ENCODE data around the gene FAM219A. TPM values are rescaled to one million over a fixed set of nuclear protein-coding genes. Genes with fewer than 3 reads are reported as not detected.
A peak's percentile ranks its signal among the peaks of the same experiment; 100 is the strongest.

FAM219A gene
- total and polyA plus RNA-seq, 5 experiments from 2014 or later: 0.59 to 18.5 (median 1.1) TPM

DNA sequence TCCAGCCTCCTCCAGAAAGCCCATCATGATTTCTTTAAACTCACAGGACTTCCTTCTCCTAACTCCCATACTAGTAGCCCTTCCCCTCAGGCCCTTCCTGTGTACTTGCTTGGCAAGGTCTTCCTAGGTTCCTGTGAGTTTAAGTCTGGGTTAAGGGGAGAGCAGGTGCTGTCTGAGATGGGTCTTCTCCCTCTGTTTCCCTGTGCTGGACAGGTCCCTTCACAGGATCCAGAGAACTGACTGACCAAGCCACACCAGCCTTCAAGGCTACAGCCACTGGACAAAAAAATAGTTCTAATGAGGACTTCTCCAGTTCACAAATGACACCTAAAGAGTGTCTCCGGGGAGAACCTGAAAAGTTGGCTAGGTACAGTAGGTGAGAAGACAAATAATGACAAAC, 52.2 kb downstream of the FAM219A start:
- H3K4me1 Mint-ChIP-seq: peaks cover 0 to 2% (median 0%) of the 10 kb centered on the region in 4 donors
- peaks cover 0 to 29% (median 9%) of the 10 kb centered on the region in 3 donors for H3K36me3 Mint-ChIP-seq
- no peaks in the 10 kb centered on the region for H3K27me3 Mint-ChIP-seq
- POLR2A ChIA-PET: no interaction called here
- H3K9me3 Mint-ChIP-seq: no peaks in the 10 kb centered on the region
- ATAC-seq: no peak
- peak overlapping the region in 2 of 10 donors; percentile 47 to 69 for H3K27ac Mint-ChIP-seq
- H3K4me3 Mint-ChIP-seq: no peak overlapping the region
- no peak for DNase-seq

DNA sequence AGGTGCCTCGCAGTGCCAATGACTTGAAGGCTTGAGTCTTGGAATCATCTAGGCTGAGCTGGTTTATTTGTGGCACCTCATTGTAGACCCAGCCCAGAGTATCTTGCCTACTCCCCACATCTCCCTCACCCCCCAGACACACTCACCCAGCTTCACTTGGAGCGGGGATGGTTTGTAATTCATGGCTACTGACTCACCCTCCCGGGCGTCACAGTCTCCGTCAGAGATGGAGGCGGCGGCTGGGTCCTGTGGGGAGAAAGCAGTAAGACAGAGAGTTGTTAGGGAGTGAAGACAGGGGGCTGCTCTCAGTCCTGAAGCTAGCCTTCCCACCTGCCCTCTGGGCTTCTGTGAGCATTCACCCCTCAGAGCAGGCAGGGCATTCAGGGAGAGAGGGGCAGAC, 52.7 kb downstream of the FAM219A start:
- no peaks in the 10 kb centered on the region for H3K9me3 Mint-ChIP-seq
- peaks cover 0 to 32% (median 9%) of the 10 kb centered on the region in 3 donors for H3K36me3 Mint-ChIP-seq
- no peaks in the 10 kb centered on the region for H3K27me3 Mint-ChIP-seq
- no peak overlapping the region for H3K4me3 Mint-ChIP-seq
- POLR2A ChIA-PET: no interaction called here
- no peak overlapping the region for H3K27ac Mint-ChIP-seq
- no peak for DNase-seq
- no peak for ATAC-seq
- peaks cover 0 to 2% (median 0%) of the 10 kb centered on the region in 4 donors for H3K4me1 Mint-ChIP-seq

DNA sequence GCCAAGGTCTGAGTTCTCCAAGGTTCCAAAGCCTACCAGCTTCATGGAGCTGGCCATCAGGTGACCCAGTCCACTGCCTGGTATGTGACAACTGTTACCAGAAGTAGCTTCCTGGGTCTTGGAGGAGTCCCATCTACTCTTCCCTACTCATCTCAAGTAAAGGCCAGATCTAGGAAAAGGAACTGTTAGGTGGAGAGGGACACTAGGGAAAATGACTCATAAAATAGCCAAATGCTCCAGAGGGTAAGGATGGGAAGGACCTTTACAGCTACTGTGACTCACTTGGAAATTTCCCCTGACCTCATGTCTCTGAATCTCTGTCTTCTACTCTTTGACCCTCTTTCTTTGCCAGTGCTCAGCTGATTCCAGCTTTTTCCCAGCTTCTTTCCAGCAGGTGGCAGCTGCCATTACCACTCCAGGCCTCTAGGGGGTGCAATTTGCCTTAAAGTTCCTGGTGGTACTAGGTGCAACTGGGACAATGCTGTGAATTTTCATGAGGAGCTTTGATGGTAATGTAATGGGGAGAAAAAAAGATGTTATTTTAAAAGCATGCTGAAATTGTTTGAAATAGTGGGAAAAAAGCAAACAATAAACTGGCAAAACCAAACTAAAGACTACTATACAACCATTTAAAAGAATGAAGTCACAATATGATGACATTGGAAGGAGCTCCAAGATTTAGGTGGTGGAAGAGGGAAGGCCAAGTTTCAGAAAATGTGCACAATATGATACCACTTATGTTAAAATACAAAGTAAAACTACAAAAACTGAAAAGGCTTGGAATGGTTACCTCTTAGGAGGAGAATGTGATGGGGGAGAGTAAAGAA, 54.6 kb downstream of the FAM219A start:
- Mint-ChIP-seq H3K4me3 (no peak overlapping the region), H3K4me1 (peaks cover 0 to 2% (median 0%) of the 10 kb centered on the region in 4 donors), H3K27me3 (no peaks in the 10 kb centered on the region), H3K27ac (no peak overlapping the region), H3K36me3 (peaks cover 0 to 37% (median 13%) of the 10 kb centered on the region in 3 donors), H3K9me3 (no peaks in the 10 kb centered on the region)
- POLR2A ChIA-PET: no interaction called here
- DNase-seq (peak; percentile 32 to 76 (median 46)), ATAC-seq (no peak)

DNA sequence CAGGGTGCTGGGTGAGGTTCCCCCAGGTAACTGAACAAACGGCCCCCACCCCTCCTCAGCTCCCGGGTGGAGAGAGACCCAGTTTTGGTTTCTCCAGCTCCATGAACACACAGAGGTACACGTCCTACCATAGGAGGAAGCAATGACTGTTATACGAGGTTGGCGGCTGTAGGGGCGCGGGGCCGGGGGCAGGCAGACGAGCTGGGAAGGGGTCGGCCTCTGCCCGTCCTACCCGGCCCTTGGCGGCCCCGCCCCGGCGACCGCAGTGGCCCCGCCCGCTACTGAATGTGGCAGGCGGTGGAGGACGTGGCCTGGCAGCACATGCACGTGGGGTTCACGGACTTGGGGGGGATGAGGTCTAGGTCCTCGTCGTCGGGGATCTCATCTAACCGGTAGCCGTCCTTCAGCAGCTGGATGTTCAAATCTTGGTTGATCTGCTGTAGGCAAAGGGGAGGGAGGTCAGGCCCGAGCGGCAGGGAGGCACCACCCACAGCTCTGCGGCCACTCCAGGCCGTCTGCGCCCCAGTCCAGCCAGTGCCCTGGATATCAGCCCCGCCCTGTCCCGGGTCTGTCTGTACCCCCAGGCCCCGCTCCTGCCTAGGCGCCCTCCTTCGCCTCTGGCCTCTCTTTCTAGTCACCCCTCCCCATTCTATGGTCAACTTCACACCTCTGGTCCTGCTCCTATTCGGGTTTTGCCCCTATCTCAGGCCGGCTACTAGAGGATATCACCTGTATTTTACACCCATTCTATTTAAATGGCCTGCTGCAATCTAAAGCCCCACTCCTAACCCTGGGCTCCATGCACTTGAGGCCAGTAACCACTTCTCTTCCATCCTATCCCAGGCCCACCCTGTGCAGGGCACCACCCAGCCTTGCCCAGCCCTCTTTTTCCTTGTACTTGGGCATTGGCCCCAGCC, 57.4 kb downstream of the FAM219A start:
- Mint-ChIP-seq H3K27ac (no peak overlapping the region), H3K4me1 (peaks cover 0 to 2% (median 0%) of the 10 kb centered on the region in 4 donors)

DNA sequence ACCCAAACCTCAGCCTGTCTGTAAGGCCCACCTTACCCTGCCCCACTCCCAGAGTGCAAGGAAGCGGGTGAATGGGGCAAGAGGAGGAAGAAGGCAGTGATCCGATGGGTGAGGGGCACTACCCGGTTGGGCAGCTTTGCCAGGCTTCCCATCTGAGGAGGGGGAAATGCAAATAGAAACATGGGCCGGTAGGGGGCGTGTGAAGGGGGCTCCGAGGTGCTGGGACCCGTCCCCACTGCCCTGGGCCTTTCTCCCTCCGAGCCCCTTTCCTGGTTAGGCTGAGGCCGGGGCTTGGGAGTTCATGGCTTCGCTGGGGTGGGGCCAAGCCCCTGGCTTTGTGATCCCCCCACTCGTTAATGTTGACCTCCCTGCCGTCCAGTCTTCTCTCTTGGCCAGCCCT, 58.1 kb downstream of the FAM219A start:
- ATAC-seq: no peak
- POLR2A ChIA-PET: interaction anchor here (0.6 kb wide), 1 partner anchor 15 kb away, joined by 5 read pairs; no protein-coding TSS in a partner anchor
- H3K4me3 Mint-ChIP-seq: no peak overlapping the region
- peaks cover 0 to 37% (median 13%) of the 10 kb centered on the region in 3 donors for H3K36me3 Mint-ChIP-seq
- H3K4me1 Mint-ChIP-seq: peaks cover 0 to 2% (median 0%) of the 10 kb centered on the region in 4 donors
- H3K27ac Mint-ChIP-seq: no peak overlapping the region
- no peaks in the 10 kb centered on the region for H3K9me3 Mint-ChIP-seq
- DNase-seq: no peak
- no peaks in the 10 kb centered on the region for H3K27me3 Mint-ChIP-seq

More for the DNA sequence above, 57.4 kb downstream of the FAM219A start:
- ATAC-seq (no peak), DNase-seq (no peak)
- Mint-ChIP-seq H3K27me3 (no peaks in the 10 kb centered on the region), H3K4me3 (no peak overlapping the region), H3K36me3 (peaks cover 0 to 37% (median 13%) of the 10 kb centered on the region in 3 donors), H3K9me3 (no peaks in the 10 kb centered on the region)
- POLR2A ChIA-PET: interaction anchor here (0.6 kb wide), 1 partner anchor 16 kb away, joined by 5 read pairs; no protein-coding TSS in a partner anchor

DNA sequence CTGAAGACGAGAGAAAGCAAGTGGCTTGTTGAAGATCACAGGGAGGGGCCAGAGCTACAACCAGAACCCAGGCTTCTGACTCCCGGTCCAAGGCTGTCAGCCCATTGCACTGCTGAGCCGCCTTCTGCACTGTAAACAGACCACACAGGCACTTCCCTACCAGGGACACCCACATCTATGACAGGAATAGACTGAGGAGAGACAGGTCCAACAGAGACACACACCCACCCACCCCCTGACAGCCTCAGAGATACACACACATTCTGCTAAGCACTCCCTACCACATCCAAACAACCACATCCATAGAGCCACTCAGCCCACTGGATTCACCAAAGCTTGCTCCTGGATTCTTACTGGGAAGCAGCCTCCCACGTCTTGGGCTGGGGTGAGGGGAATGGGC, 58.6 kb downstream of the FAM219A start:
- ATAC-seq: no peak
- Mint-ChIP-seq H3K4me3 (no peak overlapping the region), H3K27ac (peak overlapping the region in 1 of 10 donors; percentile 16), H3K4me1 (peaks cover 0 to 2% (median 0%) of the 10 kb centered on the region in 4 donors), H3K27me3 (no peaks in the 10 kb centered on the region), H3K9me3 (no peaks in the 10 kb centered on the region), H3K36me3 (peaks cover 0 to 33% (median 10%) of the 10 kb centered on the region in 3 donors)
- POLR2A ChIA-PET: no interaction called here
- no peak for DNase-seq

DNA sequence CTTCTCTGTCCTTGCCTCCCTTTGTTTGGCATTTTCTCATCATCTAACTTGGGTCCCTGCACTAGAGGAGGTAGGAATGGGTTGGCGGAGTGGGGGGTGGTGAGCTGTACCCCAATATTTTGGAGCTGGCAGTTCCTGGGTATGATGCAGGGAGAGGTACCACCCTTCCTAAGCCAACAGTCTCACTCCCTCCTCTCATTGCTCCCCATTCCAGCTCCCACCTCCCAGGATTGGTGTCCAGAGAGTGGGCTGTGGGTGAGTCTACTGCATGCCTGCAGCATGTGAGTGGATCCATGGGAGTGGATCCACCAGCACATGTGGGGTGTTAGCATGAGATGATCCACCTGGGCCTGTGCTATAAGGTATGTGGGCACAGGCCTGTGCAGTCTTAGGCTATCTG, 59.5 kb downstream of the FAM219A start:
- Mint-ChIP-seq H3K27me3 (no peaks in the 10 kb centered on the region), H3K9me3 (no peaks in the 10 kb centered on the region), H3K27ac (no peak overlapping the region), H3K4me3 (no peak overlapping the region), H3K36me3 (peaks cover 0 to 30% (median 10%) of the 10 kb centered on the region in 3 donors), H3K4me1 (peaks cover 0 to 2% (median 0%) of the 10 kb centered on the region in 4 donors)
- ATAC-seq (no peak), DNase-seq (no peak)
- POLR2A ChIA-PET: no interaction called here

DNA sequence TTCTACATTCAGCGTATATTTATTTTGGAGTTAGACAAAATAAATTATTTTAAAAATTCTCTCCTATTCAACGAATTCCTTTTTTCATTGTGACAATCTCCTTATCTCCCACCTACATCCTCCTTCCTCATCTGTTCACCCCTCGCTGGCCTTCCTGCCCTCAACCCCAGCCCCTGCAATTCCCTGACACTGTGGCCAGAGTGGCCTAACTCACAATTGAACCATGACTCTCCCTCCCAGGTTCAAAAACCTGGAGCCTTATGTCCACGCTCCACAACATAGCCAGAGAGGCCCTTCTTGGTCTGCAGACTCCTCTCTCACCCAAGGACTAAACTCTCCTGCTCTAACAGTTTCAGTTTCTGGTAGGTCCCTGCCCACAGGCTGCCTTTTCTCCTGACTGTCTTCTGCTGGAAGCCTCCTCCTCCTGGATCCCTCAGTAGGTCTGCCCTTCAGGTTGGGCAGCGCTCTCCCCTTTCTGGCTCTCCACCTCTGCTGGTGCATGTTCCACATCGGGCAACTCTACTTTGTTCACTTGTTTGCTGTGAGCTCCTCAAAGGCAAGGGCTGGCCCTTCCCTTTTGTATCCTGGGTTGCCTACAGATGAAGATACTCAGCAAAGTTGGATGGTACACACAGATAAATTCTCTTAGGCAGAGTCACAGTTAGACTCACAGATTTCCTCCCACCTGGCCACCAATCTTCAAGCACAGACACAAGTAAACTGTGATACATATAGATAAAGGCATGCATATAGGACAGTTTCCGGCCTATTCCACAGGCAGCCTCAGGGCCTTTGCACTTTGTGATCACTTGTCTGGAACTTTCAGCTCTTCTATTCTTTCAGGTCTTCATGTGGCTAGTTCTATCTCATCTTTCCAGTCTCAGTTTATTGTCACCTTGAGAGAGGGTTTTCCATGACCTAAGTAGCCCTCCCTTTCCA, 61.8 kb downstream of the FAM219A start:
- ATAC-seq (no peak), DNase-seq (no peak)
- no peak overlapping the region for H3K4me3 Mint-ChIP-seq
- H3K27me3 Mint-ChIP-seq: peaks cover 0 to 4% (median 0%) of the 10 kb centered on the region in 5 donors
- H3K4me1 Mint-ChIP-seq: peaks cover 0 to 2% (median 0%) of the 10 kb centered on the region in 4 donors
- no peaks in the 10 kb centered on the region for H3K9me3 Mint-ChIP-seq
- no peak overlapping the region for H3K27ac Mint-ChIP-seq
- POLR2A ChIA-PET: no interaction called here
- peaks cover 0 to 13% (median 8%) of the 10 kb centered on the region in 3 donors for H3K36me3 Mint-ChIP-seq

DNA sequence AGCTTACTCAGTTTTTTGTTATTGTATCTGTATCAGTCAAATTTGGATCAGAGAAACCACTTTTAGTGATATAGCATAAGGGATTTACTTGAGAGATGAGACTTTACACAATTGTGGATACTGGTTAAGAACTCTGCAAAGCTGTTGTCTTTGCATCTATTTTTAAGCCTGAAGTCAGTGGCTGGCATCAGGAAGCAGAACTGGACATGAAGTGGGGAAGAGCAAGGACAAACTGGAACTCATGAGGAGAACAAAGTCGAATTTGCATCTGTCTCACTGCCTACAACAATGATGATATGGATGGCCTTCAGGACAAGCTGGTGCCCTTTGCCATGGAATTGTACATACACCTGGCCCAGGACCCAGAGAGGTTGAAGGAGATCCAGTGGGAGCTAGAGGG, 65.9 kb downstream of the FAM219A start:
- Mint-ChIP-seq H3K4me3 (no peak overlapping the region), H3K27ac (no peak overlapping the region), H3K4me1 (no peaks in the 10 kb centered on the region), H3K36me3 (peaks cover 0 to 4% (median 2%) of the 10 kb centered on the region in 3 donors), H3K27me3 (peaks cover 0 to 15% (median 0%) of the 10 kb centered on the region in 5 donors), H3K9me3 (no peaks in the 10 kb centered on the region)
- POLR2A ChIA-PET: interaction anchor here (1.0 kb wide), 1 partner anchor 12 kb away, joined by 3 read pairs; no protein-coding TSS in a partner anchor
- ATAC-seq (no peak), DNase-seq (no peak)

DNA sequence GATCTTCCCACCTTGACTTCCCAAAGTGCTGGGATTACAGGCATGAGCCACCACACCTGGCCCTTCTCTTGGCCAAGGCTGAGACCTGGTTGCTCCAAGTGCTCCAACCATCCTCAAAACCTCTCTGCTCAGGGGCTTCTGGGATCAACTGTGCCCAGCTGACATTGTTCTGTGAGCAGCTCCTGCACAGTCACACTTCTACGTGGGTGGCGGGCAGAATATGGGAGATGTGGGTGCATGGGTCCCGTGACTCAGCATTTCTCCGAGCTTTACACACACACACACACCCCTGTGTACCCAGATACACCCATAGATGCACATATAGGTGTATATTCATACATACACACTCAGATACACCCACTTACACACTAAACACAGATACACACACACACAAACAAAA, 71.1 kb downstream of the FAM219A start:
- no peak for ATAC-seq
- peaks cover 0 to 6% (median 3%) of the 10 kb centered on the region in 4 donors for H3K4me1 Mint-ChIP-seq
- no peak for DNase-seq
- H3K9me3 Mint-ChIP-seq: no peaks in the 10 kb centered on the region
- POLR2A ChIA-PET: no interaction called here
- peaks cover 0 to 12% (median 0%) of the 10 kb centered on the region in 5 donors for H3K27me3 Mint-ChIP-seq
- H3K4me3 Mint-ChIP-seq: no peak overlapping the region
- H3K36me3 Mint-ChIP-seq: peaks cover 0 to 4% (median 2%) of the 10 kb centered on the region in 3 donors
- no peak overlapping the region for H3K27ac Mint-ChIP-seq

DNA sequence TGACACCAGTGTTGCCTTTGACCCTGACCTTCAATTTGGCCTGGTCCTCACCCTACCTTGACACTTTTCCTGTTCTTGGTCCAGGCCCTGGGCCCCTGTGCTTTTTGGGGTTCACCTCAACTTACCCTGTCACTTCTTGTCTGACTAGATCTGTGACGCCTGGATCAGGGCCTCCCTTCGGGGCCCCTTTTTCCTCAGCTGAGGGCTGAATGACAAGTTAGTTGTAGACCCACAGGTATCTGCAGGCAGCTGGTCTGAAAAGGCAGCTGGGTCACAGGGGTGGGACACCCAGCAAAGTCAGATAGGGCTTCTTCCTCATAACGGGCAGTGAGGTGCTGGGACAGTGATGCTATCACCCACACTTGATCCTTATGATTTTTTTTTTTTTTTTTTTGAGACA, 71.7 kb downstream of the FAM219A start:
- H3K4me1 Mint-ChIP-seq: peaks cover 2 to 8% (median 5%) of the 10 kb centered on the region in 4 donors

More for the DNA sequence above, 71.7 kb downstream of the FAM219A start:
- no peak for DNase-seq
- POLR2A ChIA-PET: no interaction called here
- Mint-ChIP-seq H3K9me3 (no peaks in the 10 kb centered on the region), H3K27me3 (peaks cover 0 to 12% (median 0%) of the 10 kb centered on the region in 5 donors), H3K36me3 (peaks cover 0 to 4% (median 2%) of the 10 kb centered on the region in 3 donors), H3K4me3 (no peak overlapping the region), H3K27ac (no peak overlapping the region)
- ATAC-seq: no peak

Measured in naive thymus-derived CD8-positive, alpha-beta T cell (primary cell).